ENCODE measurements around the gene FAH.

DNA sequence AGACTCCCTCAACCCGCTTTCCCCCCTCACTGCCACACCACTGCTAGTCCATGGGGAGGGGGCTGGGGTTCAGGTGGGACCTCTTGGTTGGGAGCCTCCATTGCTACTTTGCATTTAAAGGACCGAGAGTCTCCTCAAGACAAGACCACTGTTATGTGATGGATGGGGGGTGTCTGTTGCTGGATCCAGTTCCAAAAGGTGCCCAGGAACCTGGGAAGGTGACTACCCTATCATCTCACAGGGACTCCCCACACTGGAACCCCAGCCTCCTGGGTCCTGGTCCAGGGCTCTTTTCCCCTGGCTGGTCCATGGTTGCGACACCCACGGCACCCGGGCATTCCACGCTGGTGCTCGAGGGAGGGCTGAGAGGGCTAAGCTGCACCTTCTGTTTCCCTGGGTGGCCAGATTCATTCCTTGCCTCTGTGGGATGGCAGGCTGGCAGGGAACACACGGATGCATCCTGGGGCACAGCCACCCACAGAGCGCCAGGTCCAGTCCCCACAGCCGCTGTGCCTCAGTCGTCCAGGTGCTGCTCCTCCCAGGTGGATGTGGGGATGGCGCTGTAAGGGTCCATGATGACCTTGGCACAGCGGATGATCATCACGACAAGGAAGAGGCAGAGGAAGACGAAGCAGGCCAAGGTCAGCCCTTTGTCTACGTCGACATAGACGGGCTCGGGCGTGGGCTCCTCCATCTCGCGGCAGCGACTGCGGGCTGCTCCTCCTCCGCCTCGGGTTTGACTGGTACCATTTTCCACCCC is 48.6 kb downstream of the FAH start:
- TF ChIP-seq CTCF (IDR thresholded peaks at IDR 0.05) = no peak
- TF ChIP-seq POLR2A (IDR thresholded peaks at IDR 0.05) = no peak

Data from heart left ventricle (tissue), 13 donors.